CD4-positive, alpha-beta T cell treated with Interleukin-15 for 4 hours (primary cell): Measurements from ENCODE around the gene FAM118B.
A peak's percentile ranks its signal among the peaks of the same experiment; 100 is the strongest.

ENCODE experiments used
- DNase-seq: peaks from one replicate; pipeline ENCODE4 v3.0.0-alpha.2; 2020; ENCODE audit warnings: low spot score

Gene FAM118B

GRCh38 chr11:126186708-126187529 is 24.7 kb upstream of the FAM118B start:
- DNase-seq: no peak

GRCh38 chr11:126188332-126189108 is 23.1 kb upstream of the FAM118B start:
- no peak for DNase-seq

GRCh38 chr11:126189109-126189929 is 22.3 kb upstream of the FAM118B start:
- no peak for DNase-seq

GRCh38 chr11:126190792-126191191 is 20.8 kb upstream of the FAM118B start:
- no peak for DNase-seq

DNA sequence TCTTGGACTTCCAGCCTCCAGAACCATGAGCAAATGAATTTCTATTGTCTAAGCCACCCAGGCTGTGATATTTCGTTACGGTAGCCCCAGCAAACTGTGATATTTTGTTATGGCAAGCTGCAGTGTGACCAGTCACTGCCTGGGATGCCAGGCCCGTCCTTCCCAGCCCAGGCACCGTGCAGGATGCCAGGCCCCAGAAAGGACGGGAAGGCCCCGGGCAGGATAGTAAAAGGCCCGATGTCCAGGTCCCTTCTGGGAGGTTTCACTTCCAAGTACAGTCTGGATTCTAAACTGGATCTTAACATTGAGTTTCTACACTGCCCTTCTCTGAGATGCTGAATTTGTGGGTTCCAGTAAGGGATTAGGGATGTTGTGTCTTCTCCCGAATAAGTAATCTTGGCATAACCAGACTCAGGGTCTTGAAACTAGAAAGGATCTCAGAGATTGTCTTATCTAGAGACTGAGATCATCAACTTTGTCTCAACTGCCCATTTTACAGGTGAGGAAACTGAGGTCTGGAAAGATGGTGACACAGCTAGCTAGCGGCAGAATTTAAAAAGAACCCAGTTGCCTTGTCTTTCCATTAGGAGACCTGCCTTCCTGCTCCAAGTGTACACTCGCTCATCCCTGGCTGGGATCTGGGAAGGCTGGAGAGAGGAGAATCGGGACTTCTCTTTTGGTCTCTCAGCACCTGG is 20.1 kb upstream of the FAM118B start:
- DNase-seq: no peak

DNA sequence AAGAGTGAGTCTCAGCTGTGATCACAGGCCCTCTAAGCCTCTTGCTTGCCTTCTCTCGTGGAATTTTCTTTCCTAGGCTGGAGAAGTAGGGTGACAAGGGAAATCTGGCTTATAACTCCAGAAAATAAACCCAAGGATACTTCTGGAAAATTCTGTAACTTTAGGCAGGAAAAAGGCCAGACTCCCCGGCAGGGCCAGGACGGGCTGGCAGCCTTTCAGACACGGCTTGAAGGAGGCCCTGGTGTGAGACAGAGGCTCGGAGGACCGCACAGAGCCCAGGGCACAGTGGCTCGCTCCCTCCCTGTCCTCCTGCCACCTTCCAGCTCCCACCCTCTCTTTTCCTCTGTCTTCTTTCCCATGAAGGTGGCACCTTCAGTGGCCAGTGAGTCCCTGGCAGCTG is 19.2 kb upstream of the FAM118B start:
- no peak for DNase-seq

DNA sequence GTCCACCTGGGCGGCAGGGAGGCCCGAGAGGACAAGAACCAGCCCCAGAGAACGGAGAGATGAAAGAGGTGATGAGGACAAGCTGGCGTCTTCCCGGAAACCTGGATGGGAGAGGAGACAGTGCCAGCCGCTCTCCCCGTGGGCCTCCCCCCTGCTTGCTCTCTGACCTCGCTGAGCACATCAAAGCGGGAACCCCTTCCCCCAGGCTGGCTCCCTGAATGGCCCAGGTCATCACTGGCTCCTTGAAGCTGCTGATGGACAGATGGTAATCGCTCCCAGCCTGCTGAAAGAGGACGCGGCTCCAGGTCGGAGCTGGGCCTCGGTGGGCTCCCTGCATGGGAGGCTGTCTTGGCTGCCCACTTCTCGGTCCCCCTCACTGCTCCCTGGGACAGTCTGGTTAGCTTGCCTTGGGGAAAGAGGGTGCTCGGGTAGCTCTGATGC is 18.5 kb upstream of the FAM118B start:
- no peak for DNase-seq

DNA sequence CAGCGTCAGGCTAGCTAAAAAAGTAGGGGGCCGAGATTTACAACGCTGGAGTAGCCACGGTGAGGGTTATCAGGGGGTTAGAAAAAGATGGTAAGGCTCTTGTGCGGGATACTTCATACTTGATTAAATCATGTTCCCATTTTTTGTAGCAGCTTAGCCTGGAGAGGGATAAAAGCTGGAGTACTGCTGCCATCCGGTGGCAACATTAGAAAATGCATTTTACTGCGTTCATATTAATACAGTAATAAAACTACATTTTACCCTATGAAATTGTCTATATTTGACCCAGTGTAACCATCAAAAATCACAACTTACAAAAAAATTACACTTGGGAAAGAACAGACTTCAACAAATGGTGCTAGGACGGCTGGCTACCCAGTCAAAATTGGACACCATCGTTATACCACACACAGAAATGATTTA is 17.4 kb upstream of the FAM118B start:
- DNase-seq: peak; percentile 26

GRCh38 chr11:126195119-126195518 is 16.5 kb upstream of the FAM118B start:
- DNase-seq: no peak

DNA sequence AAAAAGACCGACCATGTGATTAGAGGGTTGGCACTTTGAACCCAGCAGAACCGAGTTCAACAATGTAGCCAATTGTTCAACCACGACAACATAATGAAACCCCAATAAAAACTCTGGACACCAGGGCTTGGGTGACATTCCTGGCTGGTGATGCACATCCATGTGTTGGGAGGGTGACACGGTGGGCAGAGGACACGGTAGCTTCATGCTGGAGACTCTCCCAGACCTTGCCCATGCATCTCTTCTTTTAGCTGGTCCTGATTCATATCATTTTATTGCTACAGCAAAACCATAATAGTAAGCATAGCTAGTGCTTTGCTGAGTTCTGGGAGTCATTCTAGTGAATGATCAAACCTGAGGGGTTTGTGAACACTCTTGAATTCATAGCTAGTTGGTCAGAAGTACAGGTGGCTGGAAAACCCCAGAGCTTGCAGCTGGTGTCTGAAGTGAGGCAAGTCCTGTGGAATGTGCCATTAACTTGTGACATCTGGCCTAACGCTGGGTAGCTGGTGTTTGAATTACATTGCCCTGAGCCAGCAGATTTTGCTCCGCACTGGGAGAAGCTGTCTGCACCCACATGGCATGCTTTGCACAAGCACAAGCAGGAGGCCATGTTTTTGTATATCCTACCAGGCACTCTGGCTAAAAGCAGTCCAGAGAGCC is 14.2 kb upstream of the FAM118B start:
- no peak for DNase-seq

GRCh38 chr11:126198648-126199047 is 12.9 kb upstream of the FAM118B start:
- no peak for DNase-seq

DNA sequence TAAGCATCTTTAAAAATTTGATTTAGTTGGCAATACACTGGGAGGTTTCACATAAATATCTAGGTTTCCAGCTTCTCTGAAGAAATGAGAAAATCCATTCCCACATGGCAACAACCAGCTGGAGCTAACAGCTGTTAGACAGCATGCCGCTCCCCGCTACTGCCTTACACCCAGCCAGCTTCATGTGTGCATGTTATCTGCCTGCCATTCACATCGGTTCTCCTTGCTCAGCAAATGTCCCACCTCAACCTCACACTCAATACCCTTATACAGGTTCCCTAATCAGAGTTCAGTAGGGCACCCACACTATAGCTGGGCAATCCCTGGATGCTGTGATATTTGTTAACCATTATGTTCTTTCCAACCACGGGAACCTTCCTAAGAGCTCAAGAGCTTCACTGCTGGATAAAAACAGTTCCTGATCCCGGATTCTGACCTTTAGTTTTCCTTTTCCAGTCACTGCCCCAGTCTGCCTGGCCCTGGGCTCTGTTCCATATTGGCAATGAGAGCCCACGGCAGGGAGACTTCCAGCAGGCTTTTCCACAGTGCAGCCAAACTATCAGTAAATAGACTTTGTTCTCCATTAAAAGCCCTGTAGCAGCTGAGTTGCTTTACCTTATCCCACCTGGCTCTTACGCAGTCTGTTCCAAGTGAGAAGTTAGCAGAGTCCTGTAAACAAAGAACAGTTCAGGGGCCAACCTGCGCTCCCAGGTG is 8.8 kb upstream of the FAM118B start:
- no peak for DNase-seq

GRCh38 chr11:126205359-126205758 is 6.2 kb upstream of the FAM118B start:
- no peak for DNase-seq

GRCh38 chr11:126207896-126208295 is 3.7 kb upstream of the FAM118B start:
- DNase-seq: no peak

GRCh38 chr11:126210871-126211235 is 729 bp upstream of the FAM118B start:
- DNase-seq: no peak

DNA sequence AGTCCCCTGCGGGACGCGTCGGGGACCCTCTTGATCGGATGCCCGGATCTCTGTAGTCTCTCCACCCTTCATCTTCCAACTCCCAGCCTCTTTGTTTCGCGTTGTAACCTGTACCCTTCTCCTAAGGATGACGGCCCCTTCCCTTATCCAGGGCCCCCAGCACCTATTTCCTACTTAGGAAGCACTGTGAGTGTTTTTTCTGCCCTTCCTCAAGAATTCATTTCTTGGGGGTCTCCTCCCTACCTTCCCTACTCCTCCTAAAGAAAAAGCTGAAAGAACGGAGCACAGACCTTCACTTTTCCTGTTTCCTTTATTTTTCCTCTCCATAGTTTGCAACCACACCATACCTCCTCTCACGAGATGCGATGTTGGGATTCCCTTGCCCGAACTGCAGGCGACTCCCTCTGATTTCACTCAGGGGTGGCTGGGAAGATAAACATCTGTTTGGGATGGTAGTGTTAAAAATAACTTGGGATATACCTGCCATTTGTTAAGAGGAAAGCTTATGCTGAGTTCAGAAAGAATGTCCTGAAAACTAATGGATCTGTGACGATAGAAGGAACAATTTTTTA is 593 bp downstream of the FAM118B start:
- no peak for DNase-seq

GRCh38 chr11:126214441-126214840 is 2.9 kb downstream of the FAM118B start:
- DNase-seq: no peak

DNA sequence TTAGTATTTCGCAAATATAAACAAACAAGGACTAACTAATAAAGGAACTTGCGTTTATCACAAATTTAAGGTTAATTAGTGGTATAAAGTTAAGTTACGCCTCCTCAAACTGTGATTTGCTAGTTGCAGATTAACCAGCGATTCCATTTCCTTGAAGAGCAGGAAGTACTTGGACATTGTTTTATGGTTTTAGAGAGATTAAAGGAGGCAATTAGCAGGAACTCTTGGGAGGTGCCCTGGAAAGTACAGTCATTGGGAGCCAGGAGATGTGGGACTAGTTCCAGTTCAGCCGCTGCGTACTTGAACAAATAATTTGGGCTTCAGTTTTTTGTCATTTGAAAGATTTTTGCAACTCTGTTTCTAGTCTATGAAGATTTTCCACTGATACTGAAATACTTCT is 3.3 kb downstream of the FAM118B start:
- DNase-seq: no peak

GRCh38 chr11:126216526-126217305 is 5.1 kb downstream of the FAM118B start:
- DNase-seq: no peak

DNA sequence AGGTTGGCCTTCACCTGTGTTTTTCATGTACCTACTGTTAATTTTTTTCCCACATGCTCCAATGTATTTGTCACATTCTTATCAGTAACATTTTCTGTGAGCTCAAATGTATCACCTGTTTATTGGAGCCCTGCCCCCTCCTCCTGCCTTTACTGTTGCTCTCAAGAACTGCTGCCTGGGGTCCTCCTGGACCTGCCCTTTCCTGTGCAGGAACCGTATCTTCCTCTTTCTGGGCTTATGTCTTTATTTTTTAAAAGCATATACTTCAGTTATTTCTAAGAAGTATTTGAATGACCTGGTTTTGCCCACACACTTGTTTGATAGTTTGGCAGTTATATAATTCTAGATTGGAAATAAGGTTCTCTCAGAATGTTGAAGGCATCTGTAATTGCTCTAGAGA is 5.9 kb downstream of the FAM118B start:
- no peak for DNase-seq
